ENCODE results near the gene PFAS.
A peak's percentile ranks its signal among the peaks of the same experiment; 100 is the strongest.
"Not testable (repeated sequence)": the region's sequence is repeated elsewhere in the genome, so short reads cannot be mapped to it uniquely, and the experiment has no call there.

Gene PFAS

DNA sequence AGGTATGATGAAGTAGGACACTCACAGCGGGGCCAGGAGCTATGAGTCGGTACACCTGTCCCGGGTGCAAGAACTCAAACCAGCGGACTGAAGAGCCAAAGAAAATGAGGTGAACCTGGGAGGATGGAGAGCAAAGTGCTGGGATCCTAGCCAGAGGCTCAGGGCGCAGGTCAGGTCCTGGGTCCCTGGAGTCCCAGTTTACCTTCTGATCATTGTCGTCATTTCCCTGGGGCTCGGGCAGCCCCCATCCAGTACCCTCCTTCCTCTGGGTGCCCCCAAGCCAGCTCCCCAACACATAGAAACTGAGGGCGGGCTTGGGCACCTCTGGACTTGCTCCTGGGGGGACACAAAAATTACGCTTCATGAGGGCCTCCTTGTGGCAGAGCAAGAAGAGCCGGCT lies 17.4 kb upstream of the PFAS start:
- no peak for DNase-seq (ENCODE audit: insufficient read length)
- FAIRE-seq = no peak
- TF ChIP-seq TAF1 (IDR thresholded peaks at IDR 0.05; ENCODE audit: borderline replicate concordance, low read depth, low read length) (no peak), POLR2A (IDR thresholded peaks at IDR 0.05; ENCODE audit: low read depth, low read length) (no peak), POLR2AphosphoS5 (IDR thresholded peaks at IDR 0.05; ENCODE audit: low read depth, low read length) (no peak)

DNA sequence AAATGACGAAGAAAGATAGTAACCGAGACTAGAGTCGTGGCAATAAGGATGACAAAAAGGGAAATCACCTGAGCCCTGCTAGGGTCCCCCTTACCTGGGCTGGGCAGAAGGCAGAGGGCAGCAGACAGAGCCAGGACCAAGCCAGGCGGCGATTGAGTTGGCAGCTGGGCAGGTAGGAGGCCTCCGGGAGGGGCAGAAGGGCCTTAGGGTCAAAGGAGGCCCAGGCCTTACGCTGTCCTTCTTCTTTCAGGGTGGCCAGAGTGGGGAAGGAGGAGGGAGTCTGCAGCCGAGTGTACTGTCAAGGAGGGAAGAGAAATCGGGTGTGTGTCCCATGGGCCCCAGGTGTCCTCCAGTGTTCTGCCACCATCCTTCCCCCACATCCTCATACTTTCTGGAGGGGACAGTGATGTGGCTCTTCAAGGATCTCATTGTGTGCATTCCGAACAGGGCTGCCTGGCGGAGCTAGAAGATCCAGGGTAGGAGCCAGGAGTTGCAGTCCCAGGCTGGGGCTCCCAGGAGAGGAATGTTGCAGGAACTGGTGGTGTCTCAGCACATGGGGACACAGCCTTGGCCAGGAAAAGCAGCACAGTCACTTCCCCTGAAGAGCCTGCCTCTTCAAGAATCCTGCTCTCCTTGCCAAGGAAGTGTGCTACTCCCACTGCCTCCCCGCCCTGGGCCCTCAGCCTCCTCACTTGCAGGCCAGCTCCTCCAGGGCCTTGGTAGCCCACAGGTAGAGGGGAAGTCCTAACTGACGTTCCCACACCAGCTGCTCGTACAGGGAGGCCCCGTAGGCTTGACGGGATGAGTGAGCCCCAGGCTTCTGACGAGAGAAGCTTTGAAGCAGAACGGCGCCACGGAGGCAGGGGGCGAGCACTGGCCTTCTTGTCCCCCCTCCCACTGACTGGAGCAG lies 14.5 kb upstream of the PFAS start:
- DNase-seq (ENCODE audit: insufficient read length) (no peak), FAIRE-seq (no peak)
- TF ChIP-seq TAF1 (IDR thresholded peaks at IDR 0.05; ENCODE audit: borderline replicate concordance, low read depth, low read length) (no peak), POLR2A (IDR thresholded peaks at IDR 0.05; ENCODE audit: low read depth, low read length) (no peak), POLR2AphosphoS5 (IDR thresholded peaks at IDR 0.05; ENCODE audit: low read depth, low read length) (no peak)

DNA sequence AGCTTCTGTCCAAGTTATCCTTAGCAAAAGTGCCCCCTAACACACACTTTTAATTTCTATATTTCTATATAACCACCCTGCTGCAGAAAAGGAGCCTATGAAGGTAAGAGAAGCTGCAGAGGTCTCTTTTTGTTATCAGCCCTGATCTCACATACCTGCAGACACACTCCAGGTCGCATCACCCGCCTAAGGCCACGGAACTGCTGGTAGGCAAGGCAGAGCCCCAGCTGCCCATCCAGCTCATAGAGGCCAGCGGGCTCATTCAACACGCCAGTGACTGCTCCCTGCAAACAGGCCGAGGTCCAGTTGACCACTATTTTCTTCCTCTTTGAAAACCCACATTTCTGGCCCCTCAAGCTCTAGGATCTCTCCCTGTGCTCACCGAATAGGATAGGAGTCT lies 13.4 kb upstream of the PFAS start:
- FAIRE-seq = no peak
- TF ChIP-seq POLR2A (IDR thresholded peaks at IDR 0.05; ENCODE audit: low read depth, low read length) (no peak), POLR2AphosphoS5 (IDR thresholded peaks at IDR 0.05; ENCODE audit: low read depth, low read length) (no peak), TAF1 (IDR thresholded peaks at IDR 0.05; ENCODE audit: borderline replicate concordance, low read depth, low read length) (no peak)
- DNase-seq (ENCODE audit: insufficient read length) = no peak

DNA sequence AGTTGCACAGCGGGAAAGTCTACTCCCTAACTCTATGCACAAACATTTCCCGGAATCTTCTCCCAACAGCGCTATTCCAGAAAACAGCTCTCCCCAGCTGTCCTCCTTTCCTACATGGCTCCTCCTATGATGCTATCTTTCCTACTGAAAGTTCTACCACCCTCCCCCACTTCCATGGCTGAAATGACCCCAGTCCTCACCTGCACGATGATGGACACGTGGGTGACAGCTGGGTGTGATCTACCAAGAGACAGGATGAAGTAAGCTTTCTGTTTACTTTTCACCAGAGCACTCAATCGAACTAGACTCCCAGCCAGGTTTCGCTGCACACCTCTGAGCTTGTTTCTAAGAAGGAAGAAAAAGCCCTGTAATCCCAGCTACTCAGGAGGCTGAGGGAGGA lies 11.9 kb upstream of the PFAS start:
- FAIRE-seq = peak; percentile 14
- no peak for DNase-seq (ENCODE audit: insufficient read length)
- TF ChIP-seq TAF1 (IDR thresholded peaks at IDR 0.05; ENCODE audit: borderline replicate concordance, low read depth, low read length) = no peak
- no peak for TF ChIP-seq POLR2AphosphoS5 (IDR thresholded peaks at IDR 0.05; ENCODE audit: low read depth, low read length)
- TF ChIP-seq POLR2A (IDR thresholded peaks at IDR 0.05; ENCODE audit: low read depth, low read length) = no peak

DNA sequence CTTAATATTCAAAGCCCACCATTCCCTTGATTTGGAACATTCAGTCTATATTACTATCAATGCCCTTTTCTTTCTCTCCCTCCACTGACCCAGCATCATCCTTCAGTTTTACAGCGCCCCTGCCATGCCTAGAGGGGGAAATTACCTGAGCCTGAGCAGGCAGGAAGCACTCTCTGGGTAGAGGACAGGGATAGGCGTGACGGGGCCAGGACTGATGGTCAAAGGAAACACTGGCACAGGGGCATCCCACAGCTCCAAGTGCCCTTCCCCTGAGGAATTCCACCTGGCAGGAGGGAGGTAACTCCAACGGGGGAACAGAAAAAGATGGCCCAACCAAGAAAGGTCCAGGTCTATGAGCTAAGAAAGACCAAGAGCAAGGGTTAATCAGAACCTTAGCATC lies 11.2 kb upstream of the PFAS start:
- DNase-seq (ENCODE audit: insufficient read length) (no peak), FAIRE-seq (no peak)
- TF ChIP-seq POLR2A (IDR thresholded peaks at IDR 0.05; ENCODE audit: low read depth, low read length) (no peak), POLR2AphosphoS5 (IDR thresholded peaks at IDR 0.05; ENCODE audit: low read depth, low read length) (no peak), TAF1 (IDR thresholded peaks at IDR 0.05; ENCODE audit: borderline replicate concordance, low read depth, low read length) (no peak)

DNA sequence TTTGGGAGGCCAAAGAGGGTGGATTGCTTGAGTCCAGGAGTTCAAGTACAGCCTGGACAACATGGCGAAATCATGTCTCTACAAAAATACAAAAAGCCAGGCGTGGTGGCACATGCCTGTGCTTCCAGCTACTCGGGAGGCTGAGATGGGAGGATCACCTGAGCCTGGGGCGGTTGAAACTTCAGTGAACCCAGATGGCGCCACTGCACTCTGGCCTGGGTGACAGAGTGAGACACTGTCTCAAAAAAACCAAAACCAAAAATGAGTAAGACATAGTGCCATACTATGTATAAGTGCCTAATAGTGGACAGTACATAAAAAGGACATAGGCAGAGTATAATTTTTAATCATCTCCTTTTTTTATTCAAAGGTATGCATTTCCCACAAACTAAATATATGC lies 5.3 kb upstream of the PFAS start:
- no peak for DNase-seq (ENCODE audit: insufficient read length)
- no peak for FAIRE-seq
- TF ChIP-seq POLR2A (IDR thresholded peaks at IDR 0.05; ENCODE audit: low read depth, low read length) = no peak
- TF ChIP-seq POLR2AphosphoS5 (IDR thresholded peaks at IDR 0.05; ENCODE audit: low read depth, low read length) = no peak
- TF ChIP-seq TAF1 (IDR thresholded peaks at IDR 0.05; ENCODE audit: borderline replicate concordance, low read depth, low read length) = no peak

DNA sequence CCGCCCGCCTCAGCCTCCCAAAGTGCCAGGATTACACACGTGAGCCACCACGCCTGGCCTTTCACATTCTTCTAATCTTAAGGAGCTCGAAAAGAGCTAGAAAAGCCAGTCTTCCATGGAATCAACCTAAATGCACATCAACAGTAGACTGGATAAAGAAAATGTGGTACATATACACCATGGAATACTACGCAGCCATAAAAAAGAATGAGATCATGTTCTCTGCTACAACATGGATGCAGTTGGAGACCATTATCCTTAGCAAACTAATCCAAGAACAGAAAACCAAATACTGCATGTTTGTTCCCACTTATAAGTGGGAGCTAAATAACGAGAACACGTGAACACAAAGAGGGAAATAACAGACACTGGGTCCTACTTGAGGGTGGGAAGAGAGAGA lies 4.3 kb upstream of the PFAS start:
- no peak for TF ChIP-seq TAF1 (IDR thresholded peaks at IDR 0.05; ENCODE audit: borderline replicate concordance, low read depth, low read length)
- no peak for DNase-seq (ENCODE audit: insufficient read length)
- FAIRE-seq = no peak

DNA sequence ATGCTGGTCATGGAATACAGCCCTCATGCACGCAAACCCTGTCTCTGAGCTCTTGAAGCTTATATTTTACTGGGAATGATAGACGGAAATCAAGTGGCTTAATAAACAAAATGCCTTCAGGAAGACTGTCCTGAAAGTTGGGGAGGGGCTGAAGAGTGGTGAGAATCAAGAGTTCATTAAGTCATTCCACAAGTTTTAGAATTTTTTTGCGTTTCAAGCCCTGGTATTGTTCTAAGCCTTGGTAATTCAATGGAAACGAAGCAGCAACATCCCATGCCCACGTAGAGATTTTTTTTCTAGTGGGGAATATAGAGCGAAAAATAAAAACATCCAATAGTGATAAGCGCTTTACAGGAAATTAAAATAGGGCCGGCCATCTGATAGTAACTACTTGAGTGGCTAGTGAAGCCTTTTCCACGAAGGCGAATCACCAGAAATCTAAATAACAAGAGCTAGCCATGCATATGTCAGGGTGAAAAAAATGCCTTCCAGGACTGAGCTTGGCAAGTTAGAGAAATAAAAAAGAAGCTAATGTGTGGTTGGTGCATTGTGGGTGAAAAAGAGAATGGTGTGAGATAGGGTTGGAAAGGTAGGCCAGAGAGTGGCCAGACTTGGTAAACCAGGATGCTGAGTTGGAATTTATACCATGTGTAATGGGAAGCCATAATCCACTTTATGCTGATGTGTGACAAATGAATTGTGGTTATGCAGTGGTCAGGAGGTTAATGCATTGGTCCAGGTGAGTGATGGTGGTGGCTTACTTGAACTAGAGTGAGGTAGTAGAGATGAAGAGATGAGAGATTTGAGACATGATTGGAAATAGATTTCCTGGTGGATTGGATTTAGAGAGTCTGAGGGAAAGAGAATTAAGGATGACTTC lies 772 bp downstream of the PFAS start:
- DNase-seq (ENCODE audit: insufficient read length) (no peak), FAIRE-seq (no peak)
- TF ChIP-seq TAF1 (IDR thresholded peaks at IDR 0.05; ENCODE audit: borderline replicate concordance, low read depth, low read length) (no peak), POLR2A (IDR thresholded peaks at IDR 0.05; ENCODE audit: low read depth, low read length) (no peak), POLR2AphosphoS5 (IDR thresholded peaks at IDR 0.05; ENCODE audit: low read depth, low read length) (0 out of 2 replicates have a peak, but pooled peaks have one; percentile 44)

DNA sequence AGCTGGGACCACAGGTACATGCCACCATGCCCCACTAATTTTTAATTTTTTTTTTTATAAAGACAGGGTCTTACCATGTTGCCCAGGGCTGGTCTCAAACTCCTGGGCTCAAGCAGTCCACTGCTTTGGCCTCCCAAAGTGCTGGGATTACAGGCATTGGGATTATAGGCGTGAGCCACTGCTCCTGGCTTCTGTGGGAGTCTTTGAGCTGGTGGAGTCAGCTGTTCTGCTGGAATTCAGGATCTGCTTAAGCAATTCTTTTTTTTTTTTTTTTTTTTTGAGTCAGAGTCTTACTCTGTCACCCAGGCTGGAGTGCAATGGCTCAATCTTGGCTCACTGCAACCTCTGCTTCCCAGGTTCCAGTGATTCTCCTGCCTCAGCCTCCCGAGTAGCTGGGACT lies 2.3 kb downstream of the PFAS start:
- DNase-seq (ENCODE audit: insufficient read length); FAIRE-seq: not testable (repeated sequence)

DNA sequence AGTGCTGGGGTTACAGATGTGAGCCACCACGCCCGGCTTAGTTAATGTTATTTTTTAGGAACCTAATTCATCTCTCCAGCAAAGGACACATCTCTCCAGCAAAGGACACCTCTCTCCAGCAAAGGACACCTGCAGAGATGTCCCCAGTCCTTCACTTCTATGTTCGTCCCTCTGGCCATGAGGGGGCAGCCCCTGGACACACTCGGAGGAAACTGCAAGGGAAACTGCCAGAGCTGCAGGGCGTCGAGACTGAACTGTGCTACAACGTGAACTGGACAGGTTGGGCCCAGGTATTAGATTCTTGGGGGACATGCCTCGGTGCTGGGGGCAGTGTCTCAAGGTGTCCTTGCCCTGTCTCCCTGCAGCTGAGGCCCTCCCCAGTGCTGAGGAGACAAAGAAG lies 4.7 kb downstream of the PFAS start:
- TF ChIP-seq POLR2AphosphoS5 (IDR thresholded peaks at IDR 0.05; ENCODE audit: low read depth, low read length) = no peak
- no peak for TF ChIP-seq POLR2A (IDR thresholded peaks at IDR 0.05; ENCODE audit: low read depth, low read length)
- TF ChIP-seq TAF1 (IDR thresholded peaks at IDR 0.05; ENCODE audit: borderline replicate concordance, low read depth, low read length) = no peak
- DNase-seq (ENCODE audit: insufficient read length) = no peak
- no peak for FAIRE-seq

DNA sequence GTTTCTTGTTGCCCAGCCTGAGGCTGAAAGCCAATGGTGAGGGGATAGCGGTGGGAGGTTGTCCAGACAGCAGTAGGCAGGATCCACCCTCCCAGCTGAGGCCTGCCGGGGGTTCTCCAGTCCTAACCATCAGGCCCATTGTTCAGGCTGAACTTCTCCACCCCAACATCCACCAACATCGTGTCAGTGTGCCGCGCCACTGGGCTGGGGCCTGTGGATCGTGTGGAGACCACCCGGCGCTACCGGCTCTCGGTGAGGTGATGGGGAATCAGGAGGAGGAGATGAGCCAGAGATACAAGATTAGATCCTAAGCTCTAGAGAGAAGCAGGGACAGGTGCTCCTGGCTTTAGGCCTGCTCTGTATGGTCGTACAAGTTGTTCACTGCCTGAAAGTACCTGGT lies 5.8 kb downstream of the PFAS start:
- no peak for DNase-seq (ENCODE audit: insufficient read length)
- TF ChIP-seq POLR2AphosphoS5 (IDR thresholded peaks at IDR 0.05; ENCODE audit: low read depth, low read length) (no peak), TAF1 (IDR thresholded peaks at IDR 0.05; ENCODE audit: borderline replicate concordance, low read depth, low read length) (no peak), POLR2A (IDR thresholded peaks at IDR 0.05; ENCODE audit: low read depth, low read length) (no peak)
- FAIRE-seq = no peak

DNA sequence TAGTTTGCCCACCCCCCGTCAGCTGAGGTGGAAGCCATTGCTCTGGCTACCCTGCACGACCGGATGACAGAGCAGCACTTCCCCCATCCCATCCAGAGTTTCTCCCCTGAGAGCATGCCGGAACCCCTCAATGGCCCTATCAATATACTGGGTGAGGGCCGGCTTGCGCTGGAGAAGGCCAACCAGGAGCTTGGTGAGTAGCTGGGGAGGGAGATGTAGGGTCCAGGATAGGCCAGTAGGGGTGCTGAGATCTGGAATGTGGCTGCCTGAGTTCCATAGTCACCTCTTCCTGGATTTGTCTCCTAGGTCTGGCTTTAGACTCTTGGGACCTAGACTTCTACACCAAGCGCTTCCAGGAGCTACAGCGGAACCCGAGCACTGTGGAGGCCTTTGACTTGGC lies 6.4 kb downstream of the PFAS start:
- DNase-seq (ENCODE audit: insufficient read length) (no peak), FAIRE-seq (no peak)
- TF ChIP-seq POLR2AphosphoS5 (IDR thresholded peaks at IDR 0.05; ENCODE audit: low read depth, low read length) (no peak), TAF1 (IDR thresholded peaks at IDR 0.05; ENCODE audit: borderline replicate concordance, low read depth, low read length) (no peak), POLR2A (IDR thresholded peaks at IDR 0.05; ENCODE audit: low read depth, low read length) (no peak)

Data from GM12892 (cell line).